HL-60 (cell line): Measurements from ENCODE around the gene KRT14.

Experiments used
- CTCF ChIP-seq: IDR thresholded peaks from one replicate; pipeline ENCODE4 v1.5.1; 2011; ENCODE audit warnings: low read length, control low read depth, inconsistent platforms; ENCODE audit not compliant: insufficient read depth
- GABPA ChIP-seq: IDR thresholded peaks from 2 replicates; pipeline ENCODE4 v1.6.1; 2012; ENCODE audit warnings: low read depth

- TF ChIP-seq CTCF (no peak), GABPA (no peak)
These were observed 51.7 kb downstream of the KRT14 start for GRCh38 chr17:41534899-41535546.
